ENCODE results near the gene IL32.
A peak's percentile ranks its signal among the peaks of the same experiment; 100 is the strongest.

IL32 gene

DNA sequence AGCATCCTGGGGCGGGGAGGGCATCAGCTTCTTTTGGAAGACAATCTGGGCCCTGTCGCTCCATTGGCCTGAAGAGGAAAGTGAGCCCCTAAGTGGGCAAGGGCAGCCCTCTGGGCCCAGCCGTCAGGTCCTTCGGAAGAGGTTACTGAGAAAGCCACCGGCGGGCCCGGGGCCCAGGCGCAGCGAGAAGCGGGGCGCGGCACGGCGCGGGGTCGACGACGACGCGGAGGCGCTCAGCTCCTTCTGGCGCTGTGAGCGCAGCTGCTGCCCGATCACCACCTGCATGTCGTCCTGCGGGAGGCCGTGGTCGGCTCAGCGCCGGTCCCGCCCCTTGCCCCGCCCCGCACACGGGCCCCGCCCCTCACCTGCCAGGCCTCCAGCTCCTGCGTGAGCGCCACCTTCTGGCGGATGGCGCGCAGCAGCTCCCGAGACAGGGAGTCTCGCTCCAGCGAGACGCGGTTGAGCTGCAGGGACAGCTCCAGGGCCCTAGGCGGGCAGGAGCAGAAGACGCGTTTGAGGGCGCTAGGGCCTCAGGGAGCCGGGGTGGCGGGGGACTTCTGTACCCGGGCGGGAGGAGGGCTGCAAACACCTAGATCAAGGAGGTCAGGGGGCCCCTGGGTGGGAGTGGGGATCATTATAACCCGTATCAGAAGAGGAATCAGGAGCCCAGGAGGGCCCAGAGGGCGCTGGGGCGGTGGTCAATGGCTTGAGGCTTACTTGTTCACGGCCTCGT is 37.3 kb upstream of the IL32 start:
- peak; percentile 87 for DNase-seq (ENCODE audit: low spot score)

DNA sequence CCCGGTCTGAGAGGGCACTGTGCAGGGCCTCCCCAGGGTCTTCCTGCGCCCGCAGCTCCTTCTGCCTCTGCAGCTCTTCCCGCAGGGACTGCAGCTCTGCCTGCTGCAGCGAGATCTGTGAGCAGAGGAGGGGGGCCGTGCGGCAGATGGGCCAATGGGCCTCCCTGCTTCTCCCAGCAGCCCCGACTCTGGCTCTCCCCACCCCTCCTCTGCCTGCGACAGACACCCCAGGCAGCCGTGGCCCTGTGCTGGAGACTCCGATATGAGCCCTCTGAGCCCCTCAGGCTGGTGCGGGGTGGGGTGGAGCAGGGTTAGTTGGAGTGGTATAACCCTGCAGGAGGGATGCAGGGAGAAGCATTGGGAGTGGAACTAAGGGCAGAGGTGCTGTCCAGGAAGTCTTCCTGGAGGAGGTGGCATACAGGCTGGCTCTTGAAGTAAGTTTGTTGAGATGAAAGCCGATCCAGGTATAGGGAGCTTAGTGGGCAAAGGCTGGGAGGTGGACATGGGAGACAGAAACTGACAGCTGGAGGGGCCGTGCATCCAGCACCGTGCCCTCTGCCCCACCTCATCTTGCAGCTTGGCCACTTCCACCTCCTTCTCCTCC is 36.6 kb upstream of the IL32 start:
- DNase-seq (ENCODE audit: low spot score), result no peak

DNA sequence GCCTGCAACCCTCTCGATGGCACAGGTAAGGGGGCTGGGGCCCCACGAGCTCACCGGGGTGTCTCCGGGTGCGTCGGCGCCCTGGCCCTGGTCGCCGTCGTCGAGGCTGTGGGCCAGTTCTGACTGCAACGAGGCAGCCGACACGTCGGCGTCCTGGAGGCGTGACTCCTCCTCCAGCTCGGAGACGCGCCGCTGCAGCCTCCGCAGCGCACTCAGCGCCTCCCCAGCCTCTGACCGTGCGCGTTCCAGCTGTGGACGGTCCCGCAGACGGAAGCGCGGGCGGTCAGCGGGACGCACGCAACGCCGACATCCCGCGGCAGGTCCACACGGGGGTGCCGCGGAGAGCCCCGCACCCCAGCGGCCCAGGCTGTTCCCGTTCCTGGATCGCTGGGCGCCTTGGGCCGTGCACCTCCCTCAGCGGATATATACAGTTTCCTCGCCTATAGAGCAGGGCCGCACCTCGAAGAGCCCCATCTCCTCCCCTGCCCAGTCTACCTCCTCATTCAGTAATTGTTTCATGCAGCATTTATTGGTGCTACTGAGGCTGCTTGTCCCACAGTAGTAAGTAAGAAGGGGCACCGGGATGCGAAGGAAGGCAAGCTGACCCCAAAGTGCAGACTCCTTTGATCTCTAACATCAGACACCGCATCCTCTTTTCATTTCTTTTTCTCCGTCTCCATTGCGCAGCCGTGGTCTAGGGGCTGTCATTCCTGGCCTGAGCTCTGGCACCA is 35.8 kb upstream of the IL32 start:
- DNase-seq (ENCODE audit: low spot score), result no peak

DNA sequence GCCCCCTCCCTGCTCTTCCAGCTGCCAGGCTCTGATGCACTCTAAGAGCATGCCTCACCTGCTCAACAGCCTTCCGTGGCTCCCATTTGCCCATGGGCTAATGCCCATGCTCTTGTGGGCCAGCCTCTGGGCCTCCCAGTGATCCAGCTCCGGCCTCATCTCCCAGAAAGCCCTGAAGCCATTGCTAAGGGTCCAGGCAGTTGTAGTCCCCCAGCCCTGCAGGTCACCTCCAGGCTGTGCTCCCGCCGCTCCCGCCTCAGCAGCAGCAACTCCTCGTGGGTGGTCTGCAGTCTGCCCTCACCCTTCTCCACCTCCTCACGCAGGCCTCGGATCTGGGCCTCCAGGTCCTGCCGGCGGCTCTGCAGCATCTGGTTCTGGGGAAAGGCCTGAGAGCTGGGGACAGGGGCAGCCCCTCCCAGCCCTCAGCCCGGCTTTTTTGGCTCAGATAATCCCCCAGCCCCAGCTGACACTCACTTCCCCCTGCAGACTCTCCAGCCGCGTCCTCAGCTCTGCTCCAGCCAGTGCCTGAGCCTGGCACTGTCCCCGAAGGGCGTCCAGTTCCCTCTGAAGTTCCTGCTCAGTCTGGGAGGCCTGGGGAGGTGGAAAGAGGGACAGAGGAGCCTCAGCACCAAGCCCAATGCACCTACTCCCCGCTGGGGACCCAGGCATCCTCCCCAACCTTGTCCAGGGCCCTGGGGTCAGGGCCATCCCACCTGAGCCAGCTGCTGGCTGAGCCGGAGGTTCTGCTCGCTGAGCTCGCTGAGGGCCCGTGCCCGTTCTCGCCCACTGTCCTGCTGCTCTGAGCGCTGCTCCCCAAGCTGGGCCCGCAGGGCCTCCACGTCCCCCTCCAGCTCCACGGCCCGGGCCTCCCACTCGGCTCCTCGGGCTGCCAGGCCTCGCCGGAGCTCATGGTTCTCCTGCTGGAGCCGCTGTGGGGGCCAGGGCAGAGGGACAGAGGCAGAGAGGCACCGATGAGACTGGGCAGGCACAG is 34.9 kb upstream of the IL32 start:
- no peak for DNase-seq (ENCODE audit: low spot score)

DNA sequence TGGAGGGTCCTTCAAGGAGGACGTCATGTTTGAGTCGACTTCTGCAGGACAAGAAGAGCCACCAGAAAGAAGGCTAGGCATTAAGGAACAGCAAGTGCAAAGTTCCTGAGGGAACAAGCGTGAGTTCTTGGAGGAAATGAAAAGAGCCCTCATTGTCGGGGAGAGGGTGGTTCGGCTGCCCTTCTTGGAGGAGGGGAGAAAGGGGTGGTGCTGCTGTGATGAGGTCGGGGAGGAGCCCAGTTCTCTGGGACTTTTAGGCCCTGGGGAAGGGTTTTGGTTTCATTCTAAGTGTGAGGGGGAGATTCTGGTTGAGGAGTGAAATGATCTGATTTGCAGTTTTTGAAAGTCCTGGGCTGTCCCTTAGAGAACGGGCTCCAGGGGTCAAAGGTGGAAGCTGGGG is 32.8 kb upstream of the IL32 start:
- DNase-seq (ENCODE audit: low spot score), result no peak

DNA sequence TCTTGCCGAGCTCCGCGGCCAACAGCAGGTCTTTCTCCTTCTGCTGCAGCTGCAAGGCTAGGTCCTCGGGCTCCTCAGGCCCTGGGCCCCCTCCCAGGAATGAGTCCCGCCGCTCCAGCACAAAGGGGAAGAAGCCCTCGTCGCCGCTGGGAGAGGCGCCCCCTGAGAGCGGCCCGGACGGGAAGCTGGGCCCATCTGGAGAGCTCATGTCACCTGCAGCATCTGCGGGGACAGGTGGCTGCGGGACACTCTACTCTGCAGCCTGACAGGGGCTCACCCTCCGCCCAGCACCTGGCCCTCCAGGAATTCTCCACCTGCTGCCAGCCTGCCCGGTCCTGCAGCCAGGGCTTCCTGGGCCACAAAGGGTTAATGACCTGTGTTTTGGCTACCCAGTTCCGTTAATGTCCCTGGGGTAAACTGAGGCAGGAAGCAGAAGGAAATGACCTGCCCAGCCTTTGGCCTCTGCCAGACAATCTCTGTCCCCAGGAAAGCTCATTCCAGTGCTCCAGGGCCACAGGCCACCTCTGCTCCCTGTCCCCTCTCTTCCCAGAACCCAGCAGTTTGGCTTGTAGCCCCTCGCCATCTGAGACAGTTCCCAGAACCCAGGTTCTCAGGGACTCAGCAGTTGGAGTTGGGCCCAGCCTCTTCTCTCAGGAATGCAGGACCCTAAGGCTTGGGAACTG is 30.0 kb upstream of the IL32 start:
- no peak for DNase-seq (ENCODE audit: low spot score)

DNA sequence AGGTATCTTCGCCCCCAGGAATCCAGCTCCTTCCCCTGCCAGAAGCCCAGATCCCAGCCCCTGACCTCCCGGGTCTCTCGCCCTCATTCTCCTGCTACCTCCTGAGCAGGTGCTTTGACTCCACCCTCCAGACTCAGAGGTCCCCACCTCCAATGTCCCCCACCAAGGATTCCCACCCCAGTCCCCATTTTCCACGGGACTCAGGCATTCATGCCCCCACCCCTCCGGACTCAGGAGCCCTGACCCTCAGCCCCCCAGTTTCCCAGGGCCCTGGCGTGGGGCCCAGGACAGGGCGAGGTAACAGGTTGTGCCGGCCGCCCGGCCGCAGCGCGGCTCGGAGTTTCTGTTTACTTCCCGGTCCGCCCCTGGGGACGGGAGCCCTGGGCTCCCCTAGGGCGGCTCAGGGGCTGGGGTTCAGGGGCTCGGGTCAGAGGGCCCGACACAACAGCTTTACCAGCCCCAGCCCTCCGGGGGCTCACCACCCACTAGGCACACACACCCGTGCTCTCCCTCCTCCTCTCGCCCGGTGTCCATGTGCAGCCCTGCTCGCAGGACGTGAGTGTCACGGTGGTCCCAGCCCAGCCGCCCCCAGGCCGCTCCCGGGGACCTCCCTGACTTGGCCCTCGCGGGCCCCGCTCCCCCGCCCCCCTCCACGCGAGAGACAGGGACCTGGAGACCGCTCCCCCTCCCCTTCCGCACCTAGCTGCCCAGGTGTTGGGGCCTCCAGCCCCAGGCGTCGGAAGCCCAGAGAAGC is 29.3 kb upstream of the IL32 start:
- peak; percentile 55 for DNase-seq (ENCODE audit: low spot score)

DNA sequence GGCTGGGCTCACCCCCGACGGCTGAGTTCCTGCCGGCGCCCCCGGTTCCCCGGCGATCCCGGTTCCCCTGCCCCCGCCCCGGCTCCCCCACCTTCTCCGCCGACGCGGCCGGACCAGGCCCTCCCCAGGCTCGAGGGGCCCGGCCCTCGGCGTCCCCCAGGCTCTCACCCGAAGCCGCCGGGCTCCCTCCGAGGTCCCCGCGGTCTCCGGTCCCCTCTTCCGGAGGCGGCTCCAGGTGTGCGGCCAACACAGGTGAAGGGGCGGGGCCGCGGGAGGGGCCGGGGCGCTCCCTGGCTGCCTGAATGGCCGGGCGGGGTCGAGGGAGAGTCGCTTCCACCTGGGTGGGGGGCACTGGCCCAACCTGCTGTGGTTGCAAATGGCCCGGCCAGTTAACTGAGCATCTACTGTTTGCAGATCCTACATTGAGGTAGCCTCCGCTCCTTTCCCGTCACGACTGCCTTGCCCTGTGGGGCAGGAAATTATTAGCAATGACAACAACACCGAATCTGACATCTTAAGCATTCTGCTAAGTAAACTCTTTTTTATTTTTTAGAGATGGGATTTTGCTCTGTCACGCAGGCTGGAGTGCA is 28.6 kb upstream of the IL32 start, which contains the start of gene BICDL2:
TSS of gene BICDL2 (minus strand) at position 219 of the 590 bp plus-strand sequence. CDS start 1,448 bp downstream, outside the sequence.
- DNase-seq (ENCODE audit: low spot score), result peak; percentile 84

DNA sequence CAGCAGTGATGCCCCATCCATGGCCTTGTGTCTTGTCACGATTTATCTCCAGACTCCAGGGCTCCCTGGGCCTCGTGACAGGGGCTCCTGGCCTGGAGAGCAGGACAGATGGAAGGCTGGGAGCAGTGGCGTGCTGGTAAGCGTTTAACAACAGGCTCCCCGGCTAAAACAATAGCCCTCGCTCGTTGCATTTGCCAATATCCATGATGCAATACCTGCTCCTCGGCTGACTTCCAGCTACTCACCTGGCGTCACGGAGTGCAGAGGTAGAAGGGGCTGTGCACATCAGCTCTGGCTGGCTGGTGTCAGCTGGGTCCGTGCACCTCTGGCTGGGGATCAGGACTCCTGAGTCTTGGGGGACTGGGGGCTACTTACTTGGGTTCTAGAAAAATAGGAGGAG is 27.2 kb upstream of the IL32 start:
- peak; percentile 62 for DNase-seq (ENCODE audit: low spot score)

DNA sequence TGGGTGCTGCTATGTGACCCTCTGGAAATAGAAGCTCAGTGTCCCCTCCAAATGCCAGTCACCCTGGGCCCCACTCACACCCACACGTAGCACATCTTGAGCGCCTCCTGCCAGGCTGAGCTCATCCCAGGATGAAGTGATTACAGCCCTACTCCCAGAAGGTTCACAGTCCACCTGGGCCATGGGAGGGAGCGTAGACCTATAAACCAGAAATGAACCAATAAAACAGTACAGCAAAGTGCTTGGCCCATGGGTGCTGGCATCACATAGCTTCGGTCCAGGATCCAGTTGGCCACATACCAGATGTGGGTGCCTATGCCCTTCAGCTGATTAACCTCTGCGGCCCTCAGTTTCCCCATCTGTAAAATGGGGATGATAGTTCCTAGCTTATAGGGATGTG is 26.5 kb upstream of the IL32 start:
- DNase-seq (ENCODE audit: low spot score), result no peak

DNA sequence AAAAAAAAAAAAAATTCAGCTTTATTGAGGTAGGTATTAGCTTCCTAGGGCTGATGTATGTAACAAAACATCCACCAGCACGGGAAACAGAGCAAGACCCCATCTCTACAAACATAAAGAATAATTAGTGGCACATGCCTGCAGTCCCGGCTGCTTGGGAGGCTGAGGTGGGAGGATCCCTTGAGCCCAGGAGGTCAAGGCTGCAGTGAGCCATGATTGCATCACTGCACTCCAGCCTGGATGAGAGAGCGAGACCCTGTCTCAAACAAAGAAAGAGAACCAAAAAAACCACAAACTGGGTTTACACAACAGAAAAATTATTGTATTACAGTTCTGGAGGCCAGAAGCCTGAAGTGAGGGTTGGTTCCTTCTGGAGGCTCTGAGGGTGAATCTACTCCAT is 23.1 kb upstream of the IL32 start:
- no peak for DNase-seq (ENCODE audit: low spot score)

DNA sequence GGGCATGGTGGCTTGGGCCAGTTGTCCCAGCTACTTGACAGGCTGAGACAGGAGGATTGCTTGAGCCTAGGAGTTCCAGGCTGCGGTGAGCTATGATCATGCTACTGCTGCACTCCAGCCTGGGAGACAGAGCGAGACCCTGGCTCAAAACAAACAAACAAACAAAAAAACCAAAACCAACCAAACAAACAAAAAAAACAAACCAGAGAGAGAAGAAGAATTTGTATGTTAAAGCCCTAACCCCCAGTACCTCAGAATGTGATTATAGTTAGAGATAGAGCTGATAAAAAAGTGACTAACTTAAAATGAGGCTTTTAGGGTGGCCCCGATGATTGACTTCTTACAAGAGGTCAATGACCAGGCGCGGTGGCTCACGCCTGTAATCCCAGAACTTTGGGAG is 20.7 kb upstream of the IL32 start:
- no peak for DNase-seq (ENCODE audit: low spot score)

DNA sequence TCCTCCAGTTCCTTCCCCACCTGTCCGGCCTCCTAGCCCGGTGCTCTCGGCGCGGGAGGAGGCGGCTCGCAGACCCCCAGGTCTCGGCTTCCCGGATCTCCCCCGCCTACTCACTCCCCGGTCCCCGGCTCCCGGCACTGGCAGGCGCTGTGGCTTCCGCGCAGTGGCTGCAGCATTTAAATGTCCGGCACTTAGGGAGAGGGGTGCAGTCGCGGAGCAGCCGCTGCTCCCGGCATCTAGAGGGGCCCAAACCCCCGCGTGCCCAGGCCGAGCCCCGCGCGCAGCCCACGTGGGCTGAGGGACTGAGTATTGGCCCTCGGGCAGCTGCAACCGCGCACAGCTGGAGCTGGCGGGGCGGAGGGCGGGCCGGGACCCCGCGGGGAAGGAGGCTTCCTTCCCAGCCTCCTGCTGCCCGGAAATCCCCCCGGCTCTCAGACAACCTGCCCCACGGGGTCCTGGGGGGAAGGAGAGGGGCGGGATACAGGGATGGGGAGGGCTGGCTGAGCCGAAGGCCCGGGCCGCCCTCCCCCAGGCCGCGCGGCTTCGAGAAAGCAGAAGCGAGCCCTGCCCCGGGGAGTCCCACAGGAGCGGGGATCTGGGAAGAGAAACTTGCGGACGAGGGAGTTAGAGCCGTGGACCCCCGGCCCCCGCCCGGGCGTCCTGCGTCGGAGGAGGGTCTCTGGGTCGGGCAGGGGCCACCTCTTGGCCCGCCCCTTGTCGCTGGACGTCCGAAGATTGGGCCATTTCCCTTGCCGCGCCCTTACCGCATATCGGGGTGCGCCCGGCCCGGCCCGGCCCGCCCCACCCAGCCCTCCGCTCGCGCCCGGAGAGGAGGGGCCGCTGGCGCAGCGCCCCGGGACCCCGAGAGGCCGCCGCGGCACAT is 19.4 kb upstream of the IL32 start, which contains the start of gene MMP25:
TSS of gene MMP25 (plus strand) at position 804 of the 883 bp plus-strand sequence. CDS start 357 bp downstream, outside the sequence.
- DNase-seq (ENCODE audit: low spot score), result peak; percentile 76

DNA sequence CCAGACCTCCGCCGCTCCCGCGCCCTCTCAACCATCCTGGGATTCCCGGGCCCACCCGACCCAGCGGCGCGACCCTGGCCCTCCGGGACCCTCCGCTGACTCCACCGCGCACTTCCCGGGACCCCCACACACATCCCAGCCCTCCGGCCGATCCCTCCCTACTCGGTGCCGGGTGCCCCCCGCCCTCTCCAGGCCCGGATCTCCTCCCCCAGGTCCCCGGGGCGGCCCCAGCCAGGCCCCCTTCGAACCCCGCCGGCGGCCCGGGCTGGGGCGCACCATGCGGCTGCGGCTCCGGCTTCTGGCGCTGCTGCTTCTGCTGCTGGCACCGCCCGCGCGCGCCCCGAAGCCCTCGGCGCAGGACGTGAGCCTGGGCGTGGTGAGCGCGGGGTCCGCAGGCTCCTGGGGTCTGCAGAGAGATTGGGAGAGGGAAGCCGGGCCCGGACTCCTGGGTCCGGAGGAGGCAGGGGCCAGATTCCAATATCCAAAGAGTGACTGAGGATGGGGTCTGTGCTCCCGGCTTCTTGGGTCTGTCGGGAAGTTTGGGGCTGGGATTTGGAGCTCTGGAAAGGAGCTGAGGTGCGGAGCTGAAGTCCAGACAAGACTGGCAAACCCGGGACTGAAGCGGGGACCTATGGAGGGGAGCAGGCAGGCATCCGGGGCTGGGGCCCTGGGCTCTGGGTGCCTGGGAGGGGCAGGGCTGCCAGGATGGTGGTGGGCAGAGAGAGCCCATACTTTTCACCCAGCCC is 18.6 kb upstream of the IL32 start:
- peak; percentile 60 for DNase-seq (ENCODE audit: low spot score)

DNA sequence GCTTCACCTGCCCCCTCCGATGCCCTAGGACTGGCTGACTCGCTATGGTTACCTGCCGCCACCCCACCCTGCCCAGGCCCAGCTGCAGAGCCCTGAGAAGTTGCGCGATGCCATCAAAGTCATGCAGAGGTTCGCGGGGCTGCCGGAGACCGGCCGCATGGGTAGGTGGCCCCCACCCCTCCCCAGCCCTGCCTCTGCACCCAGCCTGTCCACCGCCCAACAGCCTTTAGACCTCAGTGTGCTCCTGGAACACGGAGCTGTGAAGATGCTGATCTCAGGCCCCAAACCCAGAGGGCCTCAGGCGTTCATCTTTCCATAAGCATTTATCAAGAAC is 18.1 kb upstream of the IL32 start:
- peak; percentile 53 for DNase-seq (ENCODE audit: low spot score)

DNA sequence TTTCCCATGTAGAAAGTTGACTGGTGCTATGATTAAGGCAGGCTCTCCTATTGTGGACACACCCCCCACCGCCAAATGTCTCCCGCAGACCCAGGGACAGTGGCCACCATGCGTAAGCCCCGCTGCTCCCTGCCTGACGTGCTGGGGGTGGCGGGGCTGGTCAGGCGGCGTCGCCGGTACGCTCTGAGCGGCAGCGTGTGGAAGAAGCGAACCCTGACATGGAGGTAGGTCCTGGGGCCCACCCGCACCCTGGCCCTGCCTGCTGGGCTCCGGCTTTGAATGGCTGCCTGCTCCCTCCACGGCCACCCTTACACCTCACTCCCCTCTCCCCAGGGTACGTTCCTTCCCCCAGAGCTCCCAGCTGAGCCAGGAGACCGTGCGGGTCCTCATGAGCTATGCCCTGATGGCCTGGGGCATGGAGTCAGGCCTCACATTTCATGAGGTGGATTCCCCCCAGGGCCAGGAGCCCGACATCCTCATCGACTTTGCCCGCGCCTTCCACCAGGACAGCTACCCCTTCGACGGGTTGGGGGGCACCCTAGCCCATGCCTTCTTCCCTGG is 15.4 kb upstream of the IL32 start:
- DNase-seq (ENCODE audit: low spot score), result no peak

DNA sequence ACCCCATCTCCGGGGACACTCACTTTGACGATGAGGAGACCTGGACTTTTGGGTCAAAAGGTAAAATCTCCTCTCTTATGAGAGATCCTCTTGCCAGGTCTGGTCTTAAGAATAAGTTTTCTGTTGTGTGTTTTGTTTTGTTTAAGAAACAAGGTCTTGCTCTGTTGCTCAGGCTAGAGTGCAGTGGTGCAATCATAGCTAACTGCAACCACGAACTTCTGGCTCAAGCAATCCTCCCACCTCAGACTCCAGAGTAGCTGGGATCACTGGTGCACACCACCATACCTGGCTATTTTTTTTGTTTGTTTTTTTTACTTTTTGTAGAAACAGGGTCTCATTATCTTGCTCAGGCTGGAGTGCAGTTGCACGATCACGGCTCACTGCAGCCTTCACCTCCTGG is 15.0 kb upstream of the IL32 start:
- DNase-seq (ENCODE audit: low spot score), result no peak

DNA sequence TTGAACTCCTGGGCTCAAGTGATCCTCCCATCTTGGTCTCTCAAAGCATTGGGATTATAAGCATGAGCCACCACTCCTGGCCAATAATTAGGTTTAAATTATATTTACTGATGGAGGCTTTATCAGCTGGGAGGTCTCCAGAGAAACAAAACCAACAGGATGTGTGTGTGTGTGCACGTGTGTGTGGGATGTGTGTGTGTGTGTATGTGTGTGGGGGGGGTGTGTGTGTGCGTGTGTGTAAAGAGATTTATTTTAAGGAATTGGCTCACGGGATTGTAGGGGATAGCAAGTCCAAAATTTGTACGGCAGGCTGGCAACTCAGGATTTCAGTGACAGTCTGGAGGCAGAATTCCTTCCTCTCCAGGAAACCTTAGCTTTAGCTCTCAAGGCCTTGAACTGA is 14.4 kb upstream of the IL32 start:
- DNase-seq (ENCODE audit: low spot score), result no peak
